GM10266 (cell line): Measurements from ENCODE around the gene HEXD.
"Not testable (repeated sequence)": the region's sequence is repeated elsewhere in the genome, so short reads cannot be mapped to it uniquely, and the experiment has no call there.

Experiments used
- DNase-seq: peaks from one replicate; pipeline ENCODE4 v3.0.0; 2012; ENCODE audit errors: extremely low spot score
- TF ChIP-seq, protein P1 (sequence below): IDR thresholded peaks from 2 replicates; pipeline ENCODE4 v1.5.1; 2012; ENCODE audit warnings: mild to moderate bottlenecking, low read depth; ENCODE audit not compliant: control insufficient read depth, insufficient read depth; ENCODE audit errors: missing control alignments

The HEXD gene

DNA sequence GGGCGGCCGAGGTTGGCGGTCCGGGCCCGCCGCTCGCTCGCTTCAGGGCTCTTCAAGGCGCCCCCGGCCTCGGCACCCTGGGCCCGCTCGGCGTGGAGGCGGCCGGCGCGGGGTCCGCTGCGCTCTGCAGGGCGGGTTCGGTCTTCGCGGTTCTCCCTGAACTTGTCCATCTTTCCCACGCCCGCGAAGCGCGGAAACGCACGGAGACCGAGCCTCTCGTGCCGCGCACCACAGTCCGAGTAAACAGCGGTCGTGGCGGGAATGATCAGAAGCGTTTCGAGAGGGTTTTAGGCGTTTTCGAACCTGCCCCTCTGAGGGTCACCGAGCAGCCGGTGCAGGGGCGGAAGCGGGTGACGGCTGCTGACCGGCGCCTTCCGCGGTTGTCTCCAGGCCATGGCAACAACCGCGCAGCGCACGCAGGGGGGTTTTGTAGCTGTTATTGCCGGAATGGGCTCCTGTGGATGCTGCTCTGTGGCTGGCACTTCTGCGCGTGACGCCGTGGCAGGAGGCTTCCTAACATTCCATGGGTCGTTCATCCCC is 40.8 kb downstream of the HEXD start:
- DNase-seq = peak; percentile 49
- TF ChIP-seq, protein P1, sequence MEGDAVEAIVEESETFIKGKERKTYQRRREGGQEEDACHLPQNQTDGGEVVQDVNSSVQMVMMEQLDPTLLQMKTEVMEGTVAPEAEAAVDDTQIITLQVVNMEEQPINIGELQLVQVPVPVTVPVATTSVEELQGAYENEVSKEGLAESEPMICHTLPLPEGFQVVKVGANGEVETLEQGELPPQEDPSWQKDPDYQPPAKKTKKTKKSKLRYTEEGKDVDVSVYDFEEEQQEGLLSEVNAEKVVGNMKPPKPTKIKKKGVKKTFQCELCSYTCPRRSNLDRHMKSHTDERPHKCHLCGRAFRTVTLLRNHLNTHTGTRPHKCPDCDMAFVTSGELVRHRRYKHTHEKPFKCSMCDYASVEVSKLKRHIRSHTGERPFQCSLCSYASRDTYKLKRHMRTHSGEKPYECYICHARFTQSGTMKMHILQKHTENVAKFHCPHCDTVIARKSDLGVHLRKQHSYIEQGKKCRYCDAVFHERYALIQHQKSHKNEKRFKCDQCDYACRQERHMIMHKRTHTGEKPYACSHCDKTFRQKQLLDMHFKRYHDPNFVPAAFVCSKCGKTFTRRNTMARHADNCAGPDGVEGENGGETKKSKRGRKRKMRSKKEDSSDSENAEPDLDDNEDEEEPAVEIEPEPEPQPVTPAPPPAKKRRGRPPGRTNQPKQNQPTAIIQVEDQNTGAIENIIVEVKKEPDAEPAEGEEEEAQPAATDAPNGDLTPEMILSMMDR = no peak

DNA sequence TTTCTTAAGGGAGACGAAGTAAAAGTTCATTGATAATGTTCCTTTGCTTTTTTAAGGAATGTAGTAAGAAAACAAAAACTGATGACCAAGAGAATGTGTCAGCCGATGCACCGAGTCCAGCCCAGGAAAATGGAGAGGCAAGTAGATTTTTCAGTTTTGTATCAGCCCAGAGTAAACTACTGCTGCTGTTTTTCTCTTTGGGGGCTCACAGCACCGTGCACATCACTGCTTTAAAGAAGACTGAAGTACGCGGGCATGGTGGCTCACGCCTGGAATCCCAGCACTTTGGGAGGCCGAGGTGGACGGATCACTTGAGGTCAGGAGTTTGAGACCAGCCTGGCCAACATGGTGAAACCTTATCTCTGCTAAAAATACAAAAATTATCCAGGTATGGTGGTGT is 41.8 kb downstream of the HEXD start:
- DNase-seq = not testable (repeated sequence)

DNA sequence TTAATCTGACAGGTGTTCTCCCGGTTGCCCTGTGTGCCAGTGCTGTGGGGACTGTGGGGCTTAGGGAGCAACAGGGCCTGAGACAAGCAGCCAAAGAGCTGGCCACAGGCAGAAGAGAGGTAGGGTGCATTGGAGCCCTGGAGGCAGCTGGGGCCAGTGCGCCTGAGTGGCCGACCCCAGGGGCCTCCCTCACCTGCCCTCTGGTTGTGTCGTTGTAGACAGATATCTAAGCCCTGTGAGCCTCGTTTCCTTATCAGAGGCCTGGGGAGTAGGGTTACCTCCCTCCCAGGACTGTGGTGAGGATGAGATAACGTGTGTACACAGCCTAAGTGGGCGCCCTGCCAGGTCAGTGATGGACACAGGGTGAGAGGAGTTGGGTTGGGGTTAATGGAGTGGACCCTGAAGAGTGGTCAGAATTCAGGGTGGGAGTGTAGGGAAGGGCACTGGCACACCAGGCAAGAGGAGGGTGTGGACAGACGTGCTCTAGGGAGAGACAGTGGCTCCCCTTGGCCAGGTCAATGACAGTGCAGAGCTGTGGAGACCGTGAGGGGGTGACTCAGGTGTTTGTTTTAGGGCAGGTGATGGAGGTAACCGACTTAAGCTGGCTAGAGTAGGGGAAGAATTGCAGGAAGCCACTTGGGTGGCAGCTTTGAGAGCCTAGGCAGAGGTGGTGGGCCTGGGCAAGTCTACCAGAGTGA is 43.8 kb downstream of the HEXD start:
- TF ChIP-seq, protein P1 = no peak
- DNase-seq = no peak

DNA sequence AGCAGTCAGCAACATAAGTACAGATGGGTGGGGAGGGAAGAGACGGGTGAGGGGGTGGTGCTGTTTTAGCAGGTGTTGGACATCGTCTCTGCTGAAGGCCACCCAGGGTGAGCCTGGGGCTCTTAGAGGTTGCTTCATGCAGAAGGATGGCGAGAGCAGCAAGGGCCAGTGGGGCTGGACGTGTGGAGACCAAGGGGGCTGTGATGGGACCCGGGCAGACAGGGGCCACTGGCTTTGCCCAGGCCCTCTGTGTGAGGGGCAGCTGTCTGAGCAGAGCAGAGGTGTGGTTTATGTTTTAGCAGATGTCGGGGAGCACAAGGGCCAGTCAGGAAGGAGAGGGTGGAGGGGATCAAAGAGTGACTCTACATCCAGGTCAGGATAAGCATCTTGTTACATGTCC is 45.2 kb downstream of the HEXD start:
- TF ChIP-seq, protein P1 = no peak
- DNase-seq = no peak

DNA sequence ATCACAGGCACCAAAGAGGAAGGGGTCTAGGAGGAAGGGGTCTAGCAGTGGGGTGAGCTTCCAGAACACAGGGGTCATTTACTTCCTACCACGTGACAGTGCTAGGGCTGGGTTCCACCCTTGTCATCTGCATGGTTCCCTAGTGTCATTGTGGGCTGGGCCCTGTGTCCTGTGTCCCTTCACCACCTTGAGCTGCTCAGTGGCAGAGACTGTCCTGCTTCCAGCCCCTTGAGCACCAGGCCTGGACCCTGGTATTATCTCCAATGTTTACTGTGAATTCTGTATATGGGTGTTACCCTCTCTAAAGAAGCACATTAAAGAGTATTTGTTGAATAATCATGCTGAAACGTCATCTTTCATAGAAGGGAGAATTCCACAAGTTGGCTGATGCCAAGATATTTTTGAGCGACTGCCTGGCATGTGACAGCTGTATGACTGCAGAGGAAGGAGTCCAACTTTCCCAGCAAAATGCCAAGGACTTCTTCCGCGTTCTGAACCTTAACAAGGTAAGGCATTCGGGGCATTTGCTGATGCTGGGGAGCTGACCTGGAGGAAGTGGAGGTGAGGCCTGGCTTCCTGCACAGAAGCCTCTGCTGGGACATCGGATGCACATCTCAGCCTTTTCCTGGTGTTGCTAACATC is 45.9 kb downstream of the HEXD start:
- no peak for DNase-seq
- TF ChIP-seq, protein P1 = no peak

DNA sequence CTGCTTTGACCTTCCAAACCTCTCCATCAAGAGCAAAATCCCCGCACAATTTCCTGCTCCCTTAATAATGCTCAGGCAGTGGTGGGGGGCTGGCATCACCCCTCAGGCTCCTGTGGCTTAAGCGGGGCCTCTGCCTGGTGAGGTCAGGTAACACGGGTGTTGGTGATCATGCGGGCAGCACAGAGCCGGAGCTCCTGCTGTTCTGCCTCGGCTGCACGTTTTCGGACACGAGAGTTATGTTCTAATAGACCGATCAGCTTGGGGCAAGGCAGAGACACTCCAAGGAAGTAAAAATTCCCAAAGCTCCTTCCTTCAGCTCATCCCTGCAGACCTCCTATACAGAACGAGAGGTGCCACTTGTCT is 46.4 kb downstream of the HEXD start:
- TF ChIP-seq, protein P1 = no peak
- no peak for DNase-seq

DNA sequence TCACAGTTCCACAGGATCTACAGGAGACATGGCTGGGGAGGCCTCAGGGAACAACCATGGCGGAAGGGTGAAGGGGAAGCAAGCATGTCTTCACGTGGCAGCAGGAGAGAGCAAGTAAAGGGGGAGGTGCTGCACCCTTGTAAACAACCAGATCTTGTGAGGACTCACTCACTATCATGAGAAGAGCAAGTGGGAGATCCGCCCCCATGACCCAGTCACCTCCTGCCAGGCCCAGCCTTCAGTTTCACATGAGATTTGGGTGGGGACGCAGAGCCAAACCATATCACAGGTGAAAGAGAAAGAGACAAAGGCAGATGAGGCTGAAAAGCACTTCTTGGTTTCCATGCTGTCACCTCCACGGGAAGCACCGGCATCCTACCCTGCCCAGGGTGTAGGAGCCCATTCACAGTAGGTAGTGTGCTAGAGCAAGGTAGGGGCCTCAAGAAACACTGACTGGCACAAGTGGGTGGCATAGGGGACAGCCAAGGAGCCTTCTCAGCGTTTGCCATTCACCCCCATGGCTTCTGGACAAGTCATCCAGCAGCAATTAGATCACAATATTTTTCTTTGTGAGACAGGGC is 47.0 kb downstream of the HEXD start:
- TF ChIP-seq, protein P1 = no peak
- DNase-seq = no peak
